GM18868 (cell line): Measurements from ENCODE around the gene CA4.

ENCODE experiments used
- ATAC-seq: cut with Tn5 transposase; IDR thresholded peaks from one replicate; pipeline ENCODE4 v1.9.1; 2021; ENCODE audit warnings: mild to moderate bottlenecking, moderate library complexity; ENCODE audit not compliant: unreplicated experiment

Gene CA4

GRCh38 chr17:60129164-60129563, 20.6 kb upstream of the CA4 start:
- no peak for ATAC-seq

- ATAC-seq = no peak
Measured at GRCh38 chr17:60130466-60130865, 19.3 kb upstream of the CA4 start.

- ATAC-seq = no peak
Measured at GRCh38 chr17:60134396-60135150, 15.2 kb upstream of the CA4 start.

DNA sequence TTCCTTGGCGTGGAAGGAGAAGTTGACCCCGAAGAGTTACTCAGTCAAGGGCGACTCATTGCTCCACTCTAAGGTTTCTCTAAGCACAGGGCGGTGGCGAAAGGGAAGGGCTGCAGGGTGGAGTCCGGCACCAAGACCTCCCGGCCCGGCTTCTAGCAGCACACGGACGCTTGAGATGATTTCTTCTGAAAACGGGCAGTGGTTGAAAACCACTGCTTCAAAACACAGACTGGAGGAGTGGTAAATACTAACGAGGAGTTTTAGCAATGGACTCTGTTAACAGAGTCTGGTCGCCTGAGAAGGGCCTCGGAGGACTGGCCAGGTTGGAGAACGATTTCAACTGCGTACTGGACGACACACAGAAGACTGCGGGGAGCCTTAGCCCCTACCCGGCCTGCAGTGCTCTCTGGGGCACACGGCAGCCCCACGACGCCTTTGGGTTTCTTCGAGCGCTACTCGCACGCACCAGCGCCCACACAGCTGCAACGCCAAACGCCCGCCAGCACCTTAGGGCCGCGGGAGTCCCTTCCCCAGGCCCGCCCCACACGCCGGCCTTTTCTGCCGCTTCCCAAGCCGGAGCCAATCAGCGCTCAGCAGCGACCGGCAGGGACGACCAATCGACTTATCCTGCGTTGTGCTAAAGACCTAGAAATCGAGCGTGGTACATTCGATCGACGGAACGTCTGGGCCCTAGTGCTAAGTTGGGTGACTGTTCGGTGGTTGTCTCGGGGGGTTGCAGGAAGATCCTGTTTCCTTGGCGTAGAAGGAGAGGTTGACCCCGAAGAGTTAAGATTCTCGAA, 14.4 kb upstream of the CA4 start:
- peak; percentile 88 for ATAC-seq

DNA sequence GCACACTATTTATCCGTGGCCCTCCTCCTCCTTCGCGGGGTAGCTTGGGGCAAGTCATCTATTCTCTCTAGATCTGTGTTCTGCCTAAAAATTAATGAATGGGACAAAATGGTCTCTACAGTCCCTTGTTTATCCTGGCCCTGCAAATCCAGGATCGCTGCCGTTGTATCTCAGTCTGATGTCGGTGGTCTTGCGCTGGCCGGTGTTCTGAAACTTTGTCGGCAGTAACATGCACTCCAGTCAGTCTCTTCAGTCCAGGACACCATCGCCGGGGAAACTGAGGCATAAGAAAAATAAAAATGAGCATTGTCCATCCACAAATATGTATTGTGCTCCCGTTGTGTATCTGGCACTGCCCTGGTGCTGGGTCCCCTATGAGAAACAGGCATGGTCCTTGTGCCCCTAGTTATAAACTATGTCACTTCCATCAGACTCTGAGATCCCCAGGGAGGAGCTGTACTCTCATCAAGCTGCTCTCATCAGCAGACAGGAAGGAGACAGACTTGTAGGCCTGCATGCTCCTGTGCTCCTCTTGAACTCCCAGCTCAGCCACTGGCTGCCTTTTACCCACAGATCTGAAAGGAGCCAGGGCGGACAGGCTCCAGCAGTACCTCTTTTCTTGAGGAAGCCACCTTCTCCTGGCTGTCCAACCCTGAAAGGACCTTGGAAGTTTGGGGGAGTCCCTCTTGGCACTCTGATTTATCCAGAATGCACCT, 13.7 kb upstream of the CA4 start:
- no peak for ATAC-seq

DNA sequence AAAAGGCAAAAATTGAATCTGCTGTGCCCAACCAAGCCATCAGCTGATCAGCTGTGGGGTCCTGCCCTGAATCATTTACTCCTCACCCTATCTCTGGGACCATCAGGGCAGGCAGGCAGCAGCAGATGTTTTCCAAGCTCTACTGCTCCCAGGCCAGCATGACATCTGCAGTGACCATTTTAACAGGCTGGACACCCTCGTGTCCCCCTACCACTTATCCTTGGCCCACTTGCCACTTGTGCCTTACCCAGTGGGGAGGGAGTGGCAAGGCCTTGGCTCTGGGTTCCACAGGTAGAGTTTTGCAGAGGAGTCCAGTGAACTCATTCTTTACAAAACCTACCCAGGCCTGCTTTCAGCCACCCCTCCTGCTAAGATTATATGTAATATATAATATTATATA, 12.0 kb upstream of the CA4 start:
- no peak for ATAC-seq

- ATAC-seq = no peak
Measured at GRCh38 chr17:60138769-60139437, 10.9 kb upstream of the CA4 start.

- no peak for ATAC-seq
Measured at GRCh38 chr17:60139438-60140285, 10.1 kb upstream of the CA4 start.

GRCh38 chr17:60141111-60142018, 8.4 kb upstream of the CA4 start:
- no peak for ATAC-seq

DNA sequence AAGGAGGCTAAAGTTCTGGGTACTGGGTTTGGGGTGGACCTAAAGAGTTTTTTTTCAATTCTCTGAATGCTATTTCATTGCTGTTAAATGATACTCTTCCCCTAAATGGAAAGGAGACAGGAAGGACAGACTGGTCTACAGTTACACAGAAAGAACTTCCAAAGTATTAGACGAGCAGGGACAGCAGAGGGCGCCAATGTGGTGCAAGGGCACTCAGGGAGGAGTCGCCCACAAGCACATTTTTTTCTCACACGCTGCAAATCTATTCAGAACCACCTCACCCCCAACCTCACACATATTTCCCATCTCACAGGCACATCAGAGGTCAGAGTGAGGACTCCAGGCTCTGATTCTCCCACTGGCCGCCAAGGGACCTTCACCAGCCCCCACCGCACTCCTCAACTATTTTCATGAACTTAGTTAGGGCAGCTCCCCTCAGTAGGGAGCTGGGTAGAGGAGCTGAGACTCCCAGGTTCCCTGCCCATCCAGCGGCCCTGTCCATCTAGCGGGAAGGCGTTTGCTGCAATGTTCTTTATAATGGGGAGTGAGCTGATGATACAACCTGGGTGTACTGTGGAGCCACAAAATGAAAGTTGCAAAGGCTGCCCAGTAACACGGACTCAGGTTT, 6.8 kb upstream of the CA4 start:
- no peak for ATAC-seq

GRCh38 chr17:60145006-60145935, 4.5 kb upstream of the CA4 start:
- no peak for ATAC-seq

DNA sequence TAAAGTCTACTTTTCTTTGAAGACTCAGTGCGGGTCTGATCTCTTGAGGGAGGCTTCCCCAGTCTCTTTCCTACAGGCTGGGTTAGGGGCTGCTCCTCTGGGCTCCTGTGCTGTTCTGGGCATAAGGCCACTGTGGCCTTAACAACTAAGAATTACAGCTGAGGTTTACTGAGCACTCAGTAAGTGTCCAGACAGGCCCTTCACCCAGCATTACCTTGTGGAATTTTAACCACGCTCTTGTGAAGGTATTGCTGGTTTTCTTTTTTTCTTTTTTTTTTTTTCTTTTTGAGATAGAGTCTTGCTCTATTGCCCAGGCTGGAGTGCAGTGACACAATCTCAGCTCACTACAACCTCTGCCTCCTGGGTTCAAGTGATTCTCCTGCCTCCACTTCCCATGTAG, 3.6 kb upstream of the CA4 start:
- no peak for ATAC-seq

DNA sequence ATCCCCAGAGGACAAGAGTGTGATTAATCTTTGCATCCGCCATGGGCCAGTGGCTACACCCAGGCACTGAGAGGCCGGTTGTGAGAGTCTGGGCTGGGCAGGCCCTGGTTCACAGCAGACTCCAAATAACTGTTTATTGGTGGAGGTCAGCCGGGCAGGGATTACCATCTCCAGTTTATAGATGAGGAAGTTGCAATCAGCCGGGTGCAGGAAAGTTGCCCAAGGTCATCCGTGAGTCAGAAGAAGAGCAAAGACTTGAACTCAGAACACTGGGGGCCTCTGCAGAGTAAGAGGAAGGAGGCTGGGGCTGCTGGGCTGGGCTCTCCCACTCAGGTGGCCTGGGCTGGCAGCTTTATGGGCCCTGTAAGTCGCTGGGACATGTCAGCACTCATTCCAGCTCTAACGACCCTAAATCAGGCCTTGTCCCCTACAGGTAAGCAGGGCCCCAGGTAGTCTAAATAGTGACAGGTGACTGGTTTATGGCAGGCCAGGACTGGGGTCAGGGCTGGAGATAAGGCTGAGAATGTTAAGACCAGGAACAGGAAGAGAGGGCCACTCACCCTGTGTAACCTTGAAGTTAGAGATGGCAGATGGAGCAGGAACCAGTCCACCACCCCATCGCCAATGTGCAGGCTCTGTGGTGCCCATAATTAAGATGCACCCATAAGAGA, 2.1 kb upstream of the CA4 start:
- ATAC-seq = no peak

DNA sequence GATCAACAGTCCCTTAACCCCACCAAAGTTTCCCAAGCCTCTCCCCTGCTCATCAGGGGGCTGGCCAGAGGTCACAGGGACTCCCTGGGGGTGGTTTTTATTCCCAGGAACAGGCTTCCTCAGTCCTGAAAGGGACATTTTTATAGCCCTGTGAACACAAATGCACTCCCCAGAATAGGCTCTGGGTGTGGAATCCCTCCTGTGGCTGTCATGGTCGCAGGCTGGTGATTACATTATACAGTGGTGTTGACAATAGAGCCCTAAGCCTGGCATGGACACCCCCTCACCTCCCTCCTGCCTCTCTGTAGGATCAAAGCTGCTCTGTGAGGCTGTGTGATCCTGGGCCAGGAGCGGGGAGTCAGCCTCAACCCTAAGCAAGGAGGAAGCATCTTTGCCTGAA, 1.4 kb upstream of the CA4 start:
- no peak for ATAC-seq

DNA sequence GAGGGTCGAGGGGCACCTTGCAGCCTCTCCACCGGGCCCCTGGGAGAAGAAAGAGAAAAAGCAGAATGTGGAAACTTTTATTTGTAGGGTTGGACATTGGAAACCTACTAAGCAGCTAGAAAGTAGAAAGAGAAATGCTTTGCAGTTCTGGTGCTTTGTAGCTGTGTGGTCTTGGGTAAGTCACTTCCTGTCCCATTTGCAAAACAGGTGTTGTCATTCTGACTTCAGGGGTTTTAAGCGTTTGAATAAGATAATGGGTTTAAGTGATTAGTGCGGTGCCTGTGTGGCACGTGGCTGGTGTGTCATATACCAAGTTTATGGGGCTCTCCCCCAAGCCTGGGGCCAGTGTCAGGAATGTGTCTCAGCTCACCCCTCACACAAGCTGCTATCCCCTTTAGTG, 1.6 kb downstream of the CA4 start:
- ATAC-seq = no peak

GRCh38 chr17:60153606-60154390, 4.0 kb downstream of the CA4 start:
- no peak for ATAC-seq
